Left lung (tissue), 10 donors: ENCODE results near the gene NFAT5. TPM values are rescaled to one million over a fixed set of nuclear protein-coding genes. Genes with fewer than 3 reads are reported as not detected.
A peak's percentile ranks its signal among the peaks of the same experiment; 100 is the strongest.

Experiments
- ATAC-seq: fragments of 200-7000 bp; cut with Tn5 transposase; one replicate; pipeline ENCODE4 v1.9.1; 2020; ENCODE audit warnings: moderate library complexity
- DNase-seq, 4 donors: peaks; one replicate each; pipeline ENCODE4 v3.0.0-alpha.2; 2013 to 2020
- H3K27ac ChIP-seq, 2 donors: fragments of 200-600 bp; sonication (generic) in 1 of 2; one replicate each; pipeline versions ENCODE4 v1.5.0 to v1.8.0; 2020 to 2021
- H3K27me3 ChIP-seq, 2 donors: fragments of 200-600 bp; sonication (generic) in 1 of 2; one replicate each; pipeline versions ENCODE4 v1.5.0 to v1.8.0; 2020 to 2021
- H3K36me3 ChIP-seq, 2 donors: fragments of 200-600 bp; sonication (generic) in 1 of 2; one replicate each; pipeline versions ENCODE4 v1.5.0 to v1.8.0; 2020 to 2021
- H3K4me1 ChIP-seq, 2 donors: fragments of 200-600 bp; one replicate each; pipeline ENCODE4 v1.8.0; 2021
- H3K4me3 ChIP-seq, 2 donors: fragments of 200-600 bp; sonication (generic) in 1 of 2; one replicate each; pipeline versions ENCODE4 v1.5.0 to v1.8.0; 2020 to 2021; ENCODE audit warnings: mild to moderate bottlenecking in 1 of 2
- H3K9me3 ChIP-seq, 2 donors: fragments of 200-600 bp; sonication (generic) in 1 of 2; one replicate each; pipeline versions ENCODE4 v1.5.0 to v1.8.0; 2020 to 2021
- CTCF ChIP-seq, 2 donors: fragments of 200-600 bp; sonication (generic) in 1 of 2; IDR thresholded peaks; one replicate each; pipeline versions ENCODE4 v1.5.0 to v1.8.0; 2021; ENCODE audit warnings: antibody characterized with exemption in 2 of 2
- intact Hi-C, 2 donors: fragments of 100-400 bp; cut with DNase I; formaldehyde crosslinking; loops; one replicate each; pipeline versions ENCODE4 v1.11.2 to v1.14.2; 2022
- microRNA-seq, 2 donors: library from miRNA; unstranded; fragments of <30 nt; microRNA quantifications; one replicate each; pipeline ENCODE4, GENCODE V29; 2019
- polyA plus RNA-seq, 6 donors: library from polyadenylated mRNA; unstranded; fragments of 120-200 nt; gene quantifications; one replicate each; pipeline ENCODE4 v1.2.1, GENCODE V29; 2013; ENCODE audit not compliant: insufficient read length in 6 of 6
- total RNA-seq, 2 donors: library from RNA; stranded (reverse); fragmentation: NEBNext Ultra II Directional; extraction: Animal tissue kit (Norgen Biotek cat#: 25700); gene quantifications; one replicate each; pipeline ENCODE4 v1.2.1, GENCODE V29; 2021
- donor health status: DM: no; HTN: yes; CAD: no.
- donor health status: DM: no; HTN: no; CAD: no.

Gene NFAT5
- total and polyA plus RNA-seq, 8 donors = 44.8 to 66.0 (median 57.9) TPM

- no peaks in the 10 kb centered on the region for H3K27me3 ChIP-seq
- peaks cover 0 to 5% of the 10 kb centered on the region in 2 donors for H3K4me1 ChIP-seq
- H3K9me3 ChIP-seq = no peaks in the 10 kb centered on the region
- DNase-seq = no peak
- no peak overlapping the region for H3K4me3 ChIP-seq
- no peak overlapping the region for H3K27ac ChIP-seq
- no peak for TF ChIP-seq CTCF (IDR thresholded peaks at IDR 0.05)
- peaks cover 0 to 100% of the 10 kb centered on the region in 2 donors for H3K36me3 ChIP-seq
- no peak for ATAC-seq
- intact Hi-C loops = no loop called here
Observed at GRCh38 chr16:69747115-69747514, 181.3 kb downstream of the NFAT5 start.

- ATAC-seq = no peak
- DNase-seq = no peak
- Histone ChIP-seq H3K4me1 (peaks cover 9 to 18% of the 10 kb centered on the region in 2 donors), H3K4me3 (no peak overlapping the region), H3K27me3 (no peaks in the 10 kb centered on the region), H3K27ac (no peak overlapping the region), H3K36me3 (peaks cover 0 to 92% of the 10 kb centered on the region in 2 donors), H3K9me3 (no peaks in the 10 kb centered on the region)
- intact Hi-C loops = no loop called here
- no peak for TF ChIP-seq CTCF (IDR thresholded peaks at IDR 0.05)
Observed at GRCh38 chr16:69748694-69749345, 183.1 kb downstream of the NFAT5 start.

GRCh38 chr16:69754143-69754468, 188.3 kb downstream of the NFAT5 start:
- Histone ChIP-seq H3K36me3 (peaks cover 0 to 39% of the 10 kb centered on the region in 2 donors), H3K4me3 (peak overlapping the region; percentile 64 to 91), H3K4me1 (peaks cover 11 to 29% of the 10 kb centered on the region in 2 donors), H3K27me3 (no peaks in the 10 kb centered on the region), H3K9me3 (no peaks in the 10 kb centered on the region), H3K27ac (peak overlapping the region in 1 of 2 donors; percentile 75)
- ATAC-seq = no peak
- intact Hi-C loops = loop anchor here in 1 of 2 donors (10.0 kb wide), 2 partner anchors 49 to 359 kb away; no protein-coding TSS in a partner anchor
- TF ChIP-seq CTCF (IDR thresholded peaks at IDR 0.05) = no peak
- no peak for DNase-seq

Small RNAs within 50 kb of the gene (microRNA-seq; reads per million reads assigned to microRNA genes)
- 0.50 to 1.2 reads per million in 2 donors for gene MIR1538

Other genes with a start within 250 kb of the NFAT5 start
- 10 to 100 TPM in 1 of 2 donors, 1 to 10 TPM in 1; 8.7 to 16.3 TPM for gene PDF, start 235.4 kb upstream of the NFAT5 start, total RNA-seq
- gene PDF, start 235.4 kb upstream of the NFAT5 start, polyA plus RNA-seq = 1 to 10 TPM; 2.0 to 6.7 (median 5.3) TPM
- 10 to 100 TPM; 29.9 to 34.3 TPM for gene COG8, start 226.4 kb upstream of the NFAT5 start, total RNA-seq
- 10 to 100 TPM; 23.9 to 36.1 (median 32.9) TPM for gene COG8, start 226.4 kb upstream of the NFAT5 start, polyA plus RNA-seq
- gene NIP7, start 226.2 kb upstream of the NFAT5 start, total RNA-seq = 10 to 100 TPM; 17.4 to 25.8 TPM
- gene NIP7, start 226.2 kb upstream of the NFAT5 start, polyA plus RNA-seq = 10 to 100 TPM; 24.7 to 35.5 (median 30.8) TPM
- 1 to 10 TPM; 1.2 to 4.2 TPM for gene TMED6, start 214.2 kb upstream of the NFAT5 start, total RNA-seq
- gene TMED6, start 214.2 kb upstream of the NFAT5 start, polyA plus RNA-seq = 1 to 10 TPM; 2.6 to 5.0 (median 3.4) TPM
- gene TERF2, start 180.0 kb upstream of the NFAT5 start, total RNA-seq = 10 to 100 TPM; 24.1 to 26.5 TPM
- 10 to 100 TPM; 34.6 to 45.3 (median 38.7) TPM for gene TERF2, start 180.0 kb upstream of the NFAT5 start, polyA plus RNA-seq
- gene CYB5B, start 141.3 kb upstream of the NFAT5 start, total RNA-seq = 100 to 1,000 TPM; 102 to 117 TPM
- gene CYB5B, start 141.3 kb upstream of the NFAT5 start, polyA plus RNA-seq = 100 to 1,000 TPM; 101 to 119 (median 107) TPM
- gene NQO1, start 160.6 kb downstream of the NFAT5 start, total RNA-seq = 10 to 100 TPM; 50.5 to 78.4 TPM
- gene NQO1, start 160.6 kb downstream of the NFAT5 start, polyA plus RNA-seq = 10 to 100 TPM in 5 of 6 donors, 1 to 10 TPM in 1; 9.4 to 30.5 (median 12.7) TPM
- 10 to 100 TPM; 29.9 to 42.2 TPM for gene NOB1, start 189.0 kb downstream of the NFAT5 start, total RNA-seq
- gene NOB1, start 189.0 kb downstream of the NFAT5 start, polyA plus RNA-seq = 10 to 100 TPM; 61.2 to 67.4 (median 63.0) TPM
- 10 to 100 TPM; 67.9 to 73.0 TPM for gene WWP2, start 196.4 kb downstream of the NFAT5 start, total RNA-seq
- 10 to 100 TPM; 30.2 to 35.2 (median 33.9) TPM for gene WWP2, start 196.4 kb downstream of the NFAT5 start, polyA plus RNA-seq